ENCODE measurements around the gene PIP5KL1. TPM values are rescaled to one million over a fixed set of nuclear protein-coding genes. Genes with fewer than 3 reads are reported as not detected.

PIP5KL1 gene
- total and polyA plus RNA-seq, 2 of the 4 experiments (the other 2 are of a cell fraction) = 0.36 to 3.6 TPM

- peak overlapping the region; percentile 76 for H3K23ac ChIP-seq (ENCODE audit: low read depth, low read length)
- H4K91ac ChIP-seq (ENCODE audit: insufficient read depth, low read depth, low read length) = peak overlapping the region; percentile 50; the same call in 1 of the 2 replicates
- peak overlapping the region; percentile 61 for H3K4me3 ChIP-seq (ENCODE audit: insufficient read depth, low read depth, low read length)
- peak overlapping the region; percentile 34; the same call in 1 of the 2 replicates for H3K56ac ChIP-seq (ENCODE audit: extremely low read depth, insufficient read depth, low read length)
- no peak overlapping the region for H3K18ac ChIP-seq (ENCODE audit: low read depth, low read length)
- H3K9me3 ChIP-seq (ENCODE audit: control insufficient read depth, insufficient read depth, low read length) = no peaks in the 10 kb centered on the region
- no peak for ATAC-seq (ENCODE audit: low read depth)
- no TSS peak for BruUV-seq (replicated peaks)
- no peak overlapping the region for H2BK20ac ChIP-seq (ENCODE audit: low read depth, low read length)
- H3K4me2 ChIP-seq (ENCODE audit: low read depth, low read length) = peak overlapping the region; percentile 96
- H3K9ac ChIP-seq (ENCODE audit: low read depth, low read length) = peak overlapping the region; percentile 76
- peak overlapping the region; percentile 16; the same call in 1 of the 2 replicates for H2BK120ac ChIP-seq (ENCODE audit: low read depth, low read length)
- no peak overlapping the region; a peak in 1 of 4 replicates for H4K8ac ChIP-seq (ENCODE audit: low read depth in 2 of 2, low read length in 2 of 2)
- peak overlapping the region; percentile 93 for H3K14ac ChIP-seq (replicated peaks; ENCODE audit: low read depth, low read length)
- in situ Hi-C loops (cut with MboI; ENCODE audit: low sequenced_read_pairs) (no loop called here), dilution Hi-C loops (cut with HindIII; ENCODE audit: low sequenced_read_pairs, unreplicated experiment) (no loop called here), intact Hi-C loops (cut with micrococcal nuclease) (loop anchor here (1.0 kb wide), 1 partner anchor 37 kb away; no protein-coding TSS in a partner anchor)
- no peaks in the 10 kb centered on the region for H3K27me3 ChIP-seq (ENCODE audit: control insufficient read depth, insufficient read depth, low read length)
- H2AK9ac ChIP-seq (replicated peaks; ENCODE audit: low read depth, low read length, poor library complexity) = peak overlapping the region; percentile 97
- H2AFZ ChIP-seq (replicated peaks; ENCODE audit: low read length, poor library complexity) = peak overlapping the region; percentile 83
- H3K27ac ChIP-seq (ENCODE audit: insufficient read depth, low read length) = peak overlapping the region; percentile 62
- ChIA-PET CTCF (interaction anchor here (1.0 to 1.3 kb wide), 2 partner anchors 37 to 139 kb away, joined by 3 read pairs; no protein-coding TSS in a partner anchor), POLR2A (ENCODE audit: unreplicated experiment) (no interaction called here)
- H3K4ac ChIP-seq (ENCODE audit: low read depth, low read length) = peak overlapping the region; percentile 52
- H3K4me1 ChIP-seq (ENCODE audit: control insufficient read depth, insufficient read depth, low read length) = peaks cover 34% of the 10 kb centered on the region
- peaks cover 11% of the 10 kb centered on the region; the same call in 1 of the 2 replicates for H3K9me1 ChIP-seq (ENCODE audit: insufficient read depth, low read length)
- H2AK5ac ChIP-seq (ENCODE audit: low read depth, low read length) = peak overlapping the region; percentile 82; the same call in 1 of the 2 replicates
- peaks cover 24 to 70% of the 10 kb centered on the region in 2 experiments for H3K79me1 ChIP-seq (ENCODE audit: low read depth in 1 of 2, low read length in 2 of 2)
- no peaks in the 10 kb centered on the region for H3K36me3 ChIP-seq (ENCODE audit: control insufficient read depth, insufficient read depth, low read length)
- no peak for DNase-seq
- WGBS, 2 experiments (ENCODE audit: extremely low coverage in 2 of 2, insufficient read length in 1 of 2) = no CpG with 5 or more reads among the region's 5 CpGs
- peak overlapping the region; percentile 51 for H2BK5ac ChIP-seq (ENCODE audit: low read depth, low read length, poor library complexity, severe bottlenecking)
- H4K5ac ChIP-seq (ENCODE audit: low read depth, low read length) = no peak overlapping the region
- peaks cover 63% of the 10 kb centered on the region for H4K20me1 ChIP-seq (ENCODE audit: insufficient read depth, low read length)
- no peak overlapping the region for H2BK15ac ChIP-seq (ENCODE audit: low read depth, low read length)
- TF ChIP-seq MAZ (IDR thresholded peaks at IDR 0.05; ENCODE audit: borderline replicate concordance, low read depth, low read length) = no peak
- TF ChIP-seq NFE2L2 (IDR thresholded peaks at IDR 0.05; ENCODE audit: low read depth, low read length) = no peak
- no peak for TF ChIP-seq USF2 (IDR thresholded peaks at IDR 0.05; ENCODE audit: low read depth, low read length)
- TF ChIP-seq BHLHE40 (IDR thresholded peaks at IDR 0.05; ENCODE audit: low read depth, low read length) = no peak
- no peak for TF ChIP-seq CEBPB (IDR thresholded peaks at IDR 0.05; ENCODE audit: low read depth, low read length)
- TF ChIP-seq, protein P1, sequence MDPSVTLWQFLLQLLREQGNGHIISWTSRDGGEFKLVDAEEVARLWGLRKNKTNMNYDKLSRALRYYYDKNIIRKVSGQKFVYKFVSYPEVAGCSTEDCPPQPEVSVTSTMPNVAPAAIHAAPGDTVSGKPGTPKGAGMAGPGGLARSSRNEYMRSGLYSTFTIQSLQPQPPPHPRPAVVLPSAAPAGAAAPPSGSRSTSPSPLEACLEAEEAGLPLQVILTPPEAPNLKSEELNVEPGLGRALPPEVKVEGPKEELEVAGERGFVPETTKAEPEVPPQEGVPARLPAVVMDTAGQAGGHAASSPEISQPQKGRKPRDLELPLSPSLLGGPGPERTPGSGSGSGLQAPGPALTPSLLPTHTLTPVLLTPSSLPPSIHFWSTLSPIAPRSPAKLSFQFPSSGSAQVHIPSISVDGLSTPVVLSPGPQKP (IDR thresholded peaks at IDR 0.05; ENCODE audit: borderline replicate concordance, low read depth, low read length) = no peak
- TF ChIP-seq RAD21 (IDR thresholded peaks at IDR 0.05; ENCODE audit: low read length) = no peak
- no peak for TF ChIP-seq POLR2A (IDR thresholded peaks at IDR 0.05; ENCODE audit: low read depth, low read length)
- no peak for TF ChIP-seq RCOR1 (IDR thresholded peaks at IDR 0.05; ENCODE audit: insufficient replicate concordance, low read length)
- TF ChIP-seq FOS (IDR thresholded peaks at IDR 0.05; ENCODE audit: low read depth, low read length) = no peak
- TF ChIP-seq MXI1 (IDR thresholded peaks at IDR 0.05; ENCODE audit: borderline replicate concordance, low read depth, low read length) = no peak
- TF ChIP-seq, protein P2, sequence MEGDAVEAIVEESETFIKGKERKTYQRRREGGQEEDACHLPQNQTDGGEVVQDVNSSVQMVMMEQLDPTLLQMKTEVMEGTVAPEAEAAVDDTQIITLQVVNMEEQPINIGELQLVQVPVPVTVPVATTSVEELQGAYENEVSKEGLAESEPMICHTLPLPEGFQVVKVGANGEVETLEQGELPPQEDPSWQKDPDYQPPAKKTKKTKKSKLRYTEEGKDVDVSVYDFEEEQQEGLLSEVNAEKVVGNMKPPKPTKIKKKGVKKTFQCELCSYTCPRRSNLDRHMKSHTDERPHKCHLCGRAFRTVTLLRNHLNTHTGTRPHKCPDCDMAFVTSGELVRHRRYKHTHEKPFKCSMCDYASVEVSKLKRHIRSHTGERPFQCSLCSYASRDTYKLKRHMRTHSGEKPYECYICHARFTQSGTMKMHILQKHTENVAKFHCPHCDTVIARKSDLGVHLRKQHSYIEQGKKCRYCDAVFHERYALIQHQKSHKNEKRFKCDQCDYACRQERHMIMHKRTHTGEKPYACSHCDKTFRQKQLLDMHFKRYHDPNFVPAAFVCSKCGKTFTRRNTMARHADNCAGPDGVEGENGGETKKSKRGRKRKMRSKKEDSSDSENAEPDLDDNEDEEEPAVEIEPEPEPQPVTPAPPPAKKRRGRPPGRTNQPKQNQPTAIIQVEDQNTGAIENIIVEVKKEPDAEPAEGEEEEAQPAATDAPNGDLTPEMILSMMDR (conservative IDR thresholded peaks at IDR 0.05; ENCODE audit: low read depth, low read length) = no peak
Observed at GRCh38 chr9:127979015-127979332, 48.4 kb upstream of the PIP5KL1 start.

Measured in IMR-90 (cell line).